Measurements from ENCODE around the gene RREB1.

RREB1 gene

GRCh38 chr6:7214468-7214867 is 106.7 kb downstream of the RREB1 start:
- no peaks in the 10 kb centered on the region for H3K36me3 ChIP-seq (ENCODE audit: low read length)
- H4K20me1 ChIP-seq (ENCODE audit: low read depth, low read length), result no peaks in the 10 kb centered on the region
- H3K4me3 ChIP-seq (ENCODE audit: insufficient read depth, low read length, poor library complexity, severe bottlenecking), result no peak overlapping the region
- H3K9ac ChIP-seq (ENCODE audit: low read length), result no peak overlapping the region
- no peak overlapping the region for H3K27ac ChIP-seq (ENCODE audit: low read depth, low read length)
- no peaks in the 10 kb centered on the region for H3K9me2 ChIP-seq (replicated peaks; ENCODE audit: insufficient read depth, low read length)
- no peak for TF ChIP-seq EZH2phosphoT487 (conservative IDR thresholded peaks at IDR 0.05; ENCODE audit: low read length)
- TF ChIP-seq CTCF (IDR thresholded peaks at IDR 0.05; ENCODE audit: insufficient read depth, low read length, poor library complexity, severe bottlenecking), result no peak
- no peaks in the 10 kb centered on the region for H3F3A ChIP-seq (ENCODE audit: insufficient read depth)
- no peaks in the 10 kb centered on the region for H3K79me2 ChIP-seq (ENCODE audit: insufficient read depth, low read length)
- H3K27me3 ChIP-seq (ENCODE audit: low read length), result no peaks in the 10 kb centered on the region
- H3K9me3 ChIP-seq (ENCODE audit: insufficient read depth, low read length), result no peaks in the 10 kb centered on the region
- no peak overlapping the region for H2AFZ ChIP-seq (ENCODE audit: low read depth, low read length, severe bottlenecking)
- H3K4me2 ChIP-seq (ENCODE audit: low read depth, low read length, poor library complexity, severe bottlenecking), result no peak overlapping the region

- no peaks in the 10 kb centered on the region for H4K20me1 ChIP-seq (ENCODE audit: low read depth, low read length)
- H3K4me2 ChIP-seq (ENCODE audit: low read depth, low read length, poor library complexity, severe bottlenecking), result no peak overlapping the region
- no peak overlapping the region for H3K9ac ChIP-seq (ENCODE audit: low read length)
- H3K27me3 ChIP-seq (ENCODE audit: low read length), result no peaks in the 10 kb centered on the region
- H3K9me3 ChIP-seq (ENCODE audit: insufficient read depth, low read length), result no peaks in the 10 kb centered on the region
- TF ChIP-seq CTCF (IDR thresholded peaks at IDR 0.05; ENCODE audit: insufficient read depth, low read length, poor library complexity, severe bottlenecking) (no peak), EZH2phosphoT487 (conservative IDR thresholded peaks at IDR 0.05; ENCODE audit: low read length) (no peak)
- H3K4me3 ChIP-seq (ENCODE audit: insufficient read depth, low read length, poor library complexity, severe bottlenecking), result no peak overlapping the region
- H3K79me2 ChIP-seq (ENCODE audit: insufficient read depth, low read length), result no peaks in the 10 kb centered on the region
- H2AFZ ChIP-seq (ENCODE audit: low read depth, low read length, severe bottlenecking), result no peak overlapping the region
- H3K9me2 ChIP-seq (replicated peaks; ENCODE audit: insufficient read depth, low read length), result no peaks in the 10 kb centered on the region
- H3K27ac ChIP-seq (ENCODE audit: low read depth, low read length), result no peak overlapping the region
- H3K36me3 ChIP-seq (ENCODE audit: low read length), result no peaks in the 10 kb centered on the region
- no peaks in the 10 kb centered on the region for H3F3A ChIP-seq (ENCODE audit: insufficient read depth)
Measured at GRCh38 chr6:7215131-7215530, 107.4 kb downstream of the RREB1 start.

- Histone ChIP-seq H3K9me3 (ENCODE audit: insufficient read depth, low read length) (no peaks in the 10 kb centered on the region), H3K9me2 (replicated peaks; ENCODE audit: insufficient read depth, low read length) (no peaks in the 10 kb centered on the region), H3K9ac (ENCODE audit: low read length) (no peak overlapping the region), H3K4me2 (ENCODE audit: low read depth, low read length, poor library complexity, severe bottlenecking) (no peak overlapping the region), H3K27me3 (ENCODE audit: low read length) (no peaks in the 10 kb centered on the region), H3K27ac (ENCODE audit: low read depth, low read length) (no peak overlapping the region), H3K36me3 (ENCODE audit: low read length) (no peaks in the 10 kb centered on the region), H3K79me2 (ENCODE audit: insufficient read depth, low read length) (no peaks in the 10 kb centered on the region), H3F3A (ENCODE audit: insufficient read depth) (no peaks in the 10 kb centered on the region), H4K20me1 (ENCODE audit: low read depth, low read length) (no peaks in the 10 kb centered on the region), H3K4me3 (ENCODE audit: insufficient read depth, low read length, poor library complexity, severe bottlenecking) (no peak overlapping the region), H2AFZ (ENCODE audit: low read depth, low read length, severe bottlenecking) (no peak overlapping the region)
- TF ChIP-seq EZH2phosphoT487 (conservative IDR thresholded peaks at IDR 0.05; ENCODE audit: low read length) (no peak), CTCF (IDR thresholded peaks at IDR 0.05; ENCODE audit: insufficient read depth, low read length, poor library complexity, severe bottlenecking) (no peak)
Measured at GRCh38 chr6:7215798-7216231, 108.1 kb downstream of the RREB1 start.
